HepG2 (cell line): ENCODE measurements around the gene HBS1L. TPM values are rescaled to one million over a fixed set of nuclear protein-coding genes. Genes with fewer than 3 reads are reported as not detected.

Experiments
- ATAC-seq: fragments of 200-7000 bp; cut with Tn5 transposase; 3 replicates; pipeline ENCODE4 v1.9.1; 2020; ENCODE audit warnings: mild to moderate bottlenecking, moderate library complexity
- BruUV-seq: library from RNA; stranded (reverse); fragments of 400-500 nt; replicated peaks from 2 replicates; lab custom pipeline; 2021; lab: Mats Ljungman, UMichigan
- CTCF ChIA-PET: fragments of 300-600 bp; formaldehyde crosslinking; extraction: SDS; loops from one replicate; lab custom pipeline; 2021; ENCODE audit warnings: low total read pairs, inconsistent platforms, low intra/inter-chr PET ratio; lab: Yijun Ruan, JAX
- POLR2A ChIA-PET: fragments of 350-600 bp; sonication (Branson Sonifier 250); formaldehyde crosslinking; loops from one replicate; lab custom pipeline; 2020; ENCODE audit warnings: antibody characterized with exemption, inconsistent platforms; lab: Yijun Ruan, JAX
- DNase-seq: peaks from one replicate; pipeline ENCODE4 v3.0.0-alpha.2; 2015; ENCODE audit warnings: low spot score
- FAIRE-seq: peaks from 3 replicates; lab custom pipeline; 2011; peaks lifted over from hg19 to GRCh38; lab: Jason Lieb, UNC
- H2AFZ ChIP-seq: one replicate; pipeline ENCODE4 v1.6.1; 2011; ENCODE audit warnings: low read length, inconsistent platforms
- H3K27ac ChIP-seq: fragments of 300-600 bp; 3 replicates; pipeline ENCODE4 v1.8.0; 2011; ENCODE audit warnings: mixed run types, mild to moderate bottlenecking, mixed read lengths, low read length, inconsistent platforms; ENCODE audit not compliant: insufficient read depth; ENCODE audit errors: extremely low read length
- H3K27me3 ChIP-seq, 2 experiments: fragments of 200-600 bp in 1 of 2; 2 replicates in 1 of 2; 3 replicates in 1 of 2; pipeline versions ENCODE4 v1.6.0 to v1.8.0; 2011; ENCODE audit warnings: low read length in 2 of 2, mild to moderate bottlenecking in 2 of 2, moderate library complexity in 2 of 2, inconsistent platforms in 1 of 2; ENCODE audit not compliant: insufficient read depth in 2 of 2, control insufficient read depth in 1 of 2
- H3K36me3 ChIP-seq, 2 experiments: fragments of 200-600 bp in 1 of 2; replicated peaks in 1 of 2; 2 replicates in 1 of 2; 3 replicates in 1 of 2; pipeline versions ENCODE4 v1.5.1 to v1.8.0; 2011; ENCODE audit warnings: low read length in 2 of 2, inconsistent platforms in 1 of 2; ENCODE audit not compliant: insufficient read depth in 2 of 2, control insufficient read depth in 1 of 2
- H3K4me1 ChIP-seq: 2 replicates; pipeline ENCODE4 v1.5.1; 2012; ENCODE audit warnings: low read length, inconsistent platforms; ENCODE audit not compliant: insufficient read depth
- H3K4me2 ChIP-seq: 2 replicates; pipeline ENCODE4 v1.6.0; 2011; ENCODE audit warnings: low read depth, low read length, inconsistent platforms
- H3K4me3 ChIP-seq, 3 experiments: fragments of 200-600 bp in 1 of 3; sonication (generic), shearing (Covaris generic) in 1 of 3; replicated peaks in 1 of 3; 2 replicates each; pipeline ENCODE4 v1.5.1; 2011 to 2016; ENCODE audit warnings: low read length in 3 of 3, inconsistent platforms in 2 of 3, low read depth in 2 of 3, mild to moderate bottlenecking in 2 of 3, control low read depth in 1 of 3, mixed read lengths in 1 of 3; ENCODE audit not compliant: insufficient read depth in 1 of 3
- H3K79me2 ChIP-seq: one replicate; pipeline ENCODE4 v1.6.1; 2011; ENCODE audit warnings: low read length, inconsistent platforms; ENCODE audit not compliant: insufficient read depth
- H3K9ac ChIP-seq: 2 replicates; pipeline ENCODE4 v1.6.0; 2011; ENCODE audit warnings: mild to moderate bottlenecking, low read depth, low read length, inconsistent platforms; ENCODE audit not compliant: insufficient read depth
- H3K9me3 ChIP-seq: 2 replicates; pipeline ENCODE4 v1.5.1; 2012; ENCODE audit warnings: mild to moderate bottlenecking, low read length
- H4K20me1 ChIP-seq: 2 replicates; pipeline ENCODE4 v1.6.0; 2011; ENCODE audit warnings: inconsistent platforms, mild to moderate bottlenecking, low read length, moderate library complexity; ENCODE audit not compliant: insufficient read depth
- ATF7-NPFF ChIP-seq: sonication (generic); formaldehyde crosslinking; IDR thresholded peaks from 2 replicates; pipeline ENCODE4 v1.8.1; 2023; ENCODE audit warnings: mild to moderate bottlenecking, low read depth, missing genetic modification reagents, moderate library complexity
- FOXJ3 ChIP-seq: sonication (generic); formaldehyde crosslinking; IDR thresholded peaks from 2 replicates; pipeline ENCODE4 v1.4.0; 2020; ENCODE audit warnings: missing genetic modification reagents, mild to moderate bottlenecking, borderline replicate concordance
- KDM6A ChIP-seq: IDR thresholded peaks from 2 replicates; pipeline ENCODE4 v1.6.1; 2016; ENCODE audit warnings: low read depth
- KLF12 ChIP-seq: sonication (generic); formaldehyde crosslinking; IDR thresholded peaks from 2 replicates; pipeline ENCODE4 v1.4.0; 2020; ENCODE audit warnings: missing genetic modification reagents, borderline replicate concordance
- RELA ChIP-seq: sonication (generic); formaldehyde crosslinking; IDR thresholded peaks from 2 replicates; pipeline ENCODE4 v1.4.0; 2020; ENCODE audit warnings: missing genetic modification reagents
- REPIN1 ChIP-seq: sonication (generic); formaldehyde crosslinking; IDR thresholded peaks from 2 replicates; pipeline ENCODE4 v1.8.0; 2022; ENCODE audit warnings: missing genetic modification reagents, low read depth, mild to moderate bottlenecking, borderline replicate concordance
- SP5 ChIP-seq: IDR thresholded peaks from 2 replicates; pipeline ENCODE4 v1.6.1; 2016; ENCODE audit warnings: low read depth, borderline replicate concordance
- ZBTB7B ChIP-seq: sonication (generic); formaldehyde crosslinking; IDR thresholded peaks from 2 replicates; pipeline ENCODE4 v1.4.0; 2020; ENCODE audit warnings: missing genetic modification reagents
- ZFP41 ChIP-seq: sonication (generic); formaldehyde crosslinking; IDR thresholded peaks from 2 replicates; pipeline ENCODE4 v1.4.0; 2020; ENCODE audit warnings: mild to moderate bottlenecking, missing genetic modification reagents, borderline replicate concordance
- ZNF180 ChIP-seq: sonication (generic); formaldehyde crosslinking; IDR thresholded peaks from 2 replicates; pipeline ENCODE4 v1.4.0; 2020; ENCODE audit warnings: low read depth, missing genetic modification reagents, borderline replicate concordance
- ZNF205 ChIP-seq: IDR thresholded peaks from 2 replicates; pipeline ENCODE4 v1.6.1; 2018; ENCODE audit warnings: missing biosample characterization, missing genetic modification reagents
- ZNF557 ChIP-seq: sonication (generic); formaldehyde crosslinking; IDR thresholded peaks from 2 replicates; pipeline ENCODE4 v1.4.0; 2020; ENCODE audit warnings: missing genetic modification reagents
- ZSCAN20 ChIP-seq: sonication (generic); formaldehyde crosslinking; IDR thresholded peaks from 2 replicates; pipeline ENCODE4 v1.4.0; 2020; ENCODE audit warnings: missing genetic modification reagents, mild to moderate bottlenecking, borderline replicate concordance
- WGBS: methylation state at CpG from one replicate; pipeline ENCODE4 v1.1.6; 2017; ENCODE audit warnings: low lambda C conversion rate; 5-methylcytosine and 5-hydroxymethylcytosine counted together
- in situ Hi-C: cut with HindIII; loops from 2 replicates; pipeline ENCODE4 v1.10.0; 2017; ENCODE audit warnings: low pct_unique_long_range_greater_than_20kb; ENCODE audit not compliant: extremely low pct_ligation_motif_present
- intact Hi-C: fragments of 100-400 bp; cut with micrococcal nuclease; formaldehyde crosslinking; loops from one replicate; pipeline ENCODE4 v1.10.0; 2022; ENCODE audit not compliant: unreplicated experiment
- polyA plus RNA-seq, 8 experiments: library from polyadenylated mRNA; depleted of rRNA in 3 of 8; stranded (reverse) in 7 of 8; unstranded in 1 of 8; fragments of >200 nt; fragmentation: Illumina TruSeq in 4 of 8; extraction: Trizol in 4 of 8; gene quantifications; 2 replicates each; pipeline versions ENCODE4 v1.2.1 to v1.2.3, GENCODE V29; 2011 to 2016; ENCODE audit warnings: low read depth in 4 of 8, missing spikeins in 1 of 8, mixed read lengths in 1 of 8; ENCODE audit not compliant: insufficient read depth in 1 of 8
- total RNA-seq, 5 experiments: library from RNA; depleted of rRNA; stranded (reverse); fragments of >200 nt; fragmentation: Illumina TruSeq; extraction: Trizol; gene quantifications; 2 replicates each; pipeline ENCODE4 v1.2.3, GENCODE V29; 2016; ENCODE audit warnings: low read depth in 1 of 5
- TF ChIP-seq, protein P1 (sequence below): IDR thresholded peaks from 2 replicates; pipeline ENCODE4 v1.6.1; 2016; ENCODE audit warnings: missing genetic modification reagents, missing compliant biosample characterization

Gene HBS1L
- total and polyA plus RNA-seq, 2 of the 13 experiments (the other 11 are each of a cell fraction or from before 2014, with no cell fraction given) = 44.1 to 138 TPM

DNA sequence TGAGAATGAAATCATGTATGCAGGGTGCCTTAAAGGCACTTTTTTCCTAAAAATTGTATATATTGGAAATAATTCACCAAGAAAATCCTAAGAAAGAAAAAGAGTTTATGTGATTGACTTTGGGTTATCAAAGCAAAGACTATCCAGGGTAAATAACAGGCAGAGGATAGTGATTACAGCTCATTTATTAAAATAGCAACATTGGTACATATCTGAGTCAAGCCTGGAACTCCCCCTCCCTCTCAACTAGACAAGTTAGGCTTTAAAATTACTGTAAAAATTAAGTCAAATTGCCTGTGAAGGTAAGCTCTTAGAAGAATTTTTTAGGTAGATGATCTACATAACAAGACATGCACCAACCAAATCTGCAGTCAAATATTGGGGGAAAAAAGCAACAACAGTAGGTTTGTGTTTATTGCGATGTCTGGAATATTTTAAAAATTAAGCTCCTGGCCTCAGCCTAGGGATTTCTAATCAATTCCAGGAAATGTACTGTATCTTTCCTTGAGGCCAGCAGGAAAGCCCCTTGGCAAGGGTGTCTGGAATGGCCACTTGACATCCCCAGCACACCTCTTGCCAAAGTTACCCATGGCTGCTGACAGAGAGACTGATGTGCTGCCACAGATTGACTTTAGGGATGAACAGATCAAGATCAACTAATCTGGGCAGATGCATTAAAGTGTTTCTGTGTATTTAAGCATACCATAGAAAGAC, 31.2 kb upstream of the HBS1L start (continued):
- TF ChIP-seq FOXJ3 (CRISPR knock-in tag) (no peak), ZBTB7B (no peak), ATF7-NPFF (no peak), ZNF205 (no peak), ZFP41 (CRISPR knock-in tag) (no peak), KDM6A (CRISPR knock-in tag) (no peak), RELA (CRISPR knock-in tag) (no peak)

DNA sequence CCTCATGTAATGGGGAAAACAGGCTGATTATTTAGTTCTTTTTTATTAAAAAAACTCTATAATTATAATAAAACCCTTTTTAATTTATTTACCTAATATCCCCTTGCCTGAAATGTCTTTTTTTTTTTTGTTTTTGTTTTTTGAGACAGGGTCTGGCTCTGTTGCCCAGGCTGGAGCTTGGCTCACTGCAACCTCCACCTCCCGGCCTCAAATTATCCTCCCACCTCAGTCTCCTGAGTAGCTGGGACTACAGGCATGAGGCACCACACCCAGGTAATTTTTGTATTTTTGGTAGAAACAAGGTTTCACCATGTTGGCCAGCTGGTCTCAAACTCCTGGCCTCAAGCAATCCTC, 30.3 kb upstream of the HBS1L start:
- no peak overlapping the region for H2AFZ ChIP-seq
- no peaks in the 10 kb centered on the region for H3K79me2 ChIP-seq
- peaks cover 10% of the 10 kb centered on the region for H3K9me3 ChIP-seq
- FAIRE-seq (no peak), ATAC-seq (no peak), DNase-seq (no peak)
- no peaks in the 10 kb centered on the region for H4K20me1 ChIP-seq
- no peak overlapping the region for H3K27ac ChIP-seq
- H3K36me3 ChIP-seq = no peaks in the 10 kb centered on the region
- no peak overlapping the region for H3K9ac ChIP-seq
- CTCF ChIA-PET = no interaction called here
- 0% methylated on average over 1 of the region's 1 CpG for WGBS
- in situ Hi-C loops (no loop called here), intact Hi-C loops (no loop called here)
- H3K27me3 ChIP-seq = no peaks in the 10 kb centered on the region
- POLR2A ChIA-PET = no interaction called here
- TF ChIP-seq KLF12 (no peak), SP5 (CRISPR knock-in tag) (no peak), ZNF557 (CRISPR knock-in tag) (no peak), REPIN1 (CRISPR knock-in tag) (no peak), ZNF180 (CRISPR knock-in tag) (no peak), ZSCAN20 (CRISPR knock-in tag) (no peak)
- TF ChIP-seq, protein P1, sequence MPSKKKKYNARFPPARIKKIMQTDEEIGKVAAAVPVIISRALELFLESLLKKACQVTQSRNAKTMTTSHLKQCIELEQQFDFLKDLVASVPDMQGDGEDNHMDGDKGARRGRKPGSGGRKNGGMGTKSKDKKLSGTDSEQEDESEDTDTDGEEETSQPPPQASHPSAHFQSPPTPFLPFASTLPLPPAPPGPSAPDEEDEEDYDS (CRISPR knock-in tag) = no peak
- no TSS peak for BruUV-seq
- 0 out of 2 replicates have a peak, but pooled peaks cover 6% of the 10 kb centered on the region for H3K4me1 ChIP-seq
- H3K4me3 ChIP-seq = no peak overlapping the region
- H3K4me2 ChIP-seq = no peak overlapping the region
